Caco-2 (cell line): Measurements from ENCODE around the gene NIT2. TPM values are rescaled to one million over a fixed set of nuclear protein-coding genes. Genes with fewer than 3 reads are reported as not detected.

Experiments used
- BruUV-seq: library from RNA; stranded (reverse); fragments of 400-500 nt; replicated peaks from 2 replicates; lab custom pipeline; 2021; lab: Mats Ljungman, UMichigan
- CTCF ChIA-PET: fragments of 300-600 bp; sonication (Branson Sonifier 250); formaldehyde crosslinking; loops from one replicate; lab custom pipeline; 2022; ENCODE audit warnings: antibody characterized with exemption; lab: Charles Lee
- POLR2A ChIA-PET: fragments of 300-600 bp; sonication (Branson Sonifier 250); formaldehyde crosslinking; loops from one replicate; lab custom pipeline; 2022; ENCODE audit warnings: antibody characterized with exemption; lab: Charles Lee
- DNase-seq, 2 experiments: peaks; one replicate each; pipeline versions ENCODE4 v3.0.0 to v3.0.0-alpha.2; 2020 to 2022
- H3K27me3 ChIP-seq: replicated peaks from 2 replicates; pipeline ENCODE4 v1.6.0; 2011; ENCODE audit warnings: low read length; ENCODE audit not compliant: control insufficient read depth, insufficient read depth
- H3K36me3 ChIP-seq: 2 replicates; pipeline ENCODE4 v1.5.1; 2011; ENCODE audit warnings: low read length; ENCODE audit not compliant: control insufficient read depth, insufficient read depth
- H3K4me1 ChIP-seq: fragments of 250-450 bp; sonication (Bioruptor Pico); 2 replicates; pipeline ENCODE4 v1.5.1; 2020; ENCODE audit warnings: mild to moderate bottlenecking
- H3K4me3 ChIP-seq: 2 replicates; pipeline ENCODE4 v1.5.1; 2011; ENCODE audit warnings: low read depth, mild to moderate bottlenecking, control low read depth, low read length
- H3K9me3 ChIP-seq: fragments of 250-450 bp; sonication (Bioruptor Pico); 2 replicates; pipeline ENCODE4 v1.5.1; 2020; ENCODE audit warnings: mild to moderate bottlenecking, moderate library complexity
- H3K27ac Mint-ChIP-seq: one replicate; pipeline ENCODE4 v1.8.0; 2022; ENCODE audit warnings: mixed read lengths; ENCODE audit not compliant: unreplicated experiment
- H3K27me3 Mint-ChIP-seq: one replicate; pipeline ENCODE4 v1.8.0; 2022; ENCODE audit warnings: mixed read lengths; ENCODE audit not compliant: insufficient read depth, unreplicated experiment
- H3K36me3 Mint-ChIP-seq: one replicate; pipeline ENCODE4 v1.8.0; 2022; ENCODE audit warnings: mild to moderate bottlenecking, mixed read lengths; ENCODE audit not compliant: insufficient read depth, unreplicated experiment
- H3K4me1 Mint-ChIP-seq: one replicate; pipeline ENCODE4 v1.8.0; 2022; ENCODE audit warnings: low read depth, mixed read lengths; ENCODE audit not compliant: unreplicated experiment
- H3K4me3 Mint-ChIP-seq: one replicate; pipeline ENCODE4 v1.8.0; 2022; ENCODE audit warnings: mild to moderate bottlenecking, moderate library complexity, mixed read lengths; ENCODE audit not compliant: unreplicated experiment
- H3K9me3 Mint-ChIP-seq: one replicate; pipeline ENCODE4 v1.8.0; 2022; ENCODE audit warnings: mixed read lengths; ENCODE audit not compliant: unreplicated experiment
- intact Hi-C: fragments of 100-400 bp; cut with micrococcal nuclease; formaldehyde crosslinking; loops from one replicate; pipeline ENCODE4 v1.10.0; 2022; ENCODE audit not compliant: unreplicated experiment
- total RNA-seq: library from RNA; stranded (reverse); gene quantifications from 2 replicates; pipeline ENCODE4 v1.2.3, GENCODE V29; 2022
- TF ChIP-seq, protein P1 (sequence below), 2 experiments: fragments of 200-600 bp in 1 of 2; IDR thresholded peaks; 1 replicate in 1 of 2; 2 replicates in 1 of 2; pipeline versions ENCODE4 v1.5.1 to v1.8.0; 2011 to 2022; ENCODE audit warnings: antibody characterized with exemption in 1 of 2, control low read depth in 1 of 2, inconsistent platforms in 1 of 2, low read depth in 1 of 2, low read length in 1 of 2, mild to moderate bottlenecking in 1 of 2, moderate library complexity in 1 of 2; ENCODE audit not compliant: insufficient read depth in 1 of 2, severe bottlenecking in 1 of 2, unreplicated experiment in 1 of 2

NIT2 gene
- total RNA-seq, 1 experiment from 2014 or later = 64.1 TPM

DNA sequence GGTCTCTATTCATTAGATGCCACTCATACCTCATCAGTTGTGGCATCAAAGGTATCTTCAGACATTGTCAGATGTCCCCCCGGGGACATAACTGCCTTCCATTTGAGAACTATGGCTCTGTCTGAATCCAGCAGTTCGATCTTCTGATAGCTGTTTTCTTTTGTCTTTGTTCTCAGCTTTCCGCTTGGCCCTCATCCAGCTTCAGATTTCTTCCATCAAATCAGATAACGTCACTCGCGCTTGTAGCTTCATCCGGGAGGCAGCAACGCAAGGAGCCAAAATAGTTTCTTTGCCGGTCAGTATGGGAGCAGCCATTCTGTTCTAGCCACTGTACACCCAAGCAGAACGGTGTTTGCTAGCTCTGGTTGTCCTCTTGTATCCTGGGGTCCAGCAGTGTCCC, 4.4 kb downstream of the NIT2 start:
- no peak overlapping the region for H3K4me3 ChIP-seq
- H3K36me3 ChIP-seq = peaks cover 3% of the 10 kb centered on the region; the same call in 1 of the 2 replicates
- ChIA-PET POLR2A (no interaction called here), CTCF (no interaction called here)
- H3K27ac Mint-ChIP-seq = no peak overlapping the region
- no peak for DNase-seq
- no peak overlapping the region for H3K4me3 Mint-ChIP-seq
- intact Hi-C loops = no loop called here
- peaks cover 40% of the 10 kb centered on the region for H3K36me3 Mint-ChIP-seq
- no TSS peak for BruUV-seq
- H3K4me1 ChIP-seq = peaks cover 10% of the 10 kb centered on the region; the same call in 1 of the 2 replicates
- H3K9me3 Mint-ChIP-seq = no peaks in the 10 kb centered on the region
- no peaks in the 10 kb centered on the region for H3K9me3 ChIP-seq
- no peaks in the 10 kb centered on the region for H3K27me3 ChIP-seq
- TF ChIP-seq, protein P1, sequence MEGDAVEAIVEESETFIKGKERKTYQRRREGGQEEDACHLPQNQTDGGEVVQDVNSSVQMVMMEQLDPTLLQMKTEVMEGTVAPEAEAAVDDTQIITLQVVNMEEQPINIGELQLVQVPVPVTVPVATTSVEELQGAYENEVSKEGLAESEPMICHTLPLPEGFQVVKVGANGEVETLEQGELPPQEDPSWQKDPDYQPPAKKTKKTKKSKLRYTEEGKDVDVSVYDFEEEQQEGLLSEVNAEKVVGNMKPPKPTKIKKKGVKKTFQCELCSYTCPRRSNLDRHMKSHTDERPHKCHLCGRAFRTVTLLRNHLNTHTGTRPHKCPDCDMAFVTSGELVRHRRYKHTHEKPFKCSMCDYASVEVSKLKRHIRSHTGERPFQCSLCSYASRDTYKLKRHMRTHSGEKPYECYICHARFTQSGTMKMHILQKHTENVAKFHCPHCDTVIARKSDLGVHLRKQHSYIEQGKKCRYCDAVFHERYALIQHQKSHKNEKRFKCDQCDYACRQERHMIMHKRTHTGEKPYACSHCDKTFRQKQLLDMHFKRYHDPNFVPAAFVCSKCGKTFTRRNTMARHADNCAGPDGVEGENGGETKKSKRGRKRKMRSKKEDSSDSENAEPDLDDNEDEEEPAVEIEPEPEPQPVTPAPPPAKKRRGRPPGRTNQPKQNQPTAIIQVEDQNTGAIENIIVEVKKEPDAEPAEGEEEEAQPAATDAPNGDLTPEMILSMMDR (IDR thresholded peaks at IDR 0.05; ENCODE audit: insufficient read depth in 1 of 2, low read depth in 1 of 2, low read length in 1 of 2, severe bottlenecking in 1 of 2, unreplicated experiment in 1 of 2) = no peak
- H3K27me3 Mint-ChIP-seq = no peaks in the 10 kb centered on the region
- H3K4me1 Mint-ChIP-seq = peaks cover 5% of the 10 kb centered on the region

DNA sequence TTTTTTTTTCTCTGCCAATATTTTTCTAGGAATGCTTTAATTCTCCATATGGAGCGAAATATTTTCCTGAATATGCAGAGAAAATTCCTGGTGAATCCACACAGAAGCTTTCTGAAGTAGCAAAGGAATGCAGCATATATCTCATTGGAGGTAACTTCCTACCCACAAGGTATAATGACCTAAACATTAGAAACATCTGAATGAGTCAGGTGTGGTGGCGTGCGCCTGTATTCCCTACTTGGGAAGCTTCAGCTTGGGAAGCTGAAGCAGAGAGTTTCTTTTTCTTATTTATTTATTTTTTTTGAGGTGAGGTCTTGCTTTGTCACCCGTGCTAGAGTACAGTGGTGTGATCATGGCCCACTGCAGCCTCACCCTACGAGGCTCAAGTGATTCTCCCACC, 5.2 kb downstream of the NIT2 start:
- no peaks in the 10 kb centered on the region for H3K9me3 ChIP-seq
- DNase-seq = no peak
- intact Hi-C loops = no loop called here
- peaks cover 5% of the 10 kb centered on the region for H3K4me1 Mint-ChIP-seq
- no peaks in the 10 kb centered on the region for H3K27me3 ChIP-seq
- no peaks in the 10 kb centered on the region for H3K27me3 Mint-ChIP-seq
- ChIA-PET POLR2A (interaction anchor here (0.6 kb wide), 1 partner anchor 21 kb away, joined by 3 read pairs; no protein-coding TSS in a partner anchor), CTCF (interaction anchor here (0.6 kb wide), 1 partner anchor 61 kb away, joined by 10 read pairs; the partner anchor contains the start of gene TOMM70)
- H3K27ac Mint-ChIP-seq = no peak overlapping the region
- BruUV-seq = no TSS peak
- H3K4me3 Mint-ChIP-seq = no peak overlapping the region
- H3K36me3 ChIP-seq = peaks cover 3% of the 10 kb centered on the region; the same call in 1 of the 2 replicates
- no peaks in the 10 kb centered on the region for H3K9me3 Mint-ChIP-seq
- H3K4me1 ChIP-seq = peaks cover 10% of the 10 kb centered on the region; the same call in 1 of the 2 replicates
- H3K4me3 ChIP-seq = no peak overlapping the region
- peaks cover 48% of the 10 kb centered on the region for H3K36me3 Mint-ChIP-seq
- TF ChIP-seq, protein P1 (IDR thresholded peaks at IDR 0.05; ENCODE audit: insufficient read depth in 1 of 2, low read depth in 1 of 2, low read length in 1 of 2, severe bottlenecking in 1 of 2, unreplicated experiment in 1 of 2) = no peak

DNA sequence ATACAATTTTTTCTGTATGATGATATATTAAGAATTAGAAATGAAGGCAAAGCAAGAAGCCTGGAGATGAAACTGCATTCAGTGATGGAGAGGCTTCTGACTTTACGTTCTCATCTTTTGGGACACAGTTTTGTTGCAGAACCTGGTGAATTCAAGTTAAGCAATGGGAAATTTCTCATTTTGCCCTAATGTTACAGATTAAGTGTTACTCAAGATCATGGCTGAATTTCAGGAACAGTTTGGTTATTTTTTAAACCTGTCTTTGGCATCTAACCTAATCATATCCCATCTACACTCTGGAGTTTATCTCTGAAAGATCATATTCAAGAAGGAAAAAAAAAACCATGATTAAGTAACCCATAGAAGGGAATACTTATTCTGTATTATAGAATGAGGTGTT, 6.0 kb downstream of the NIT2 start:
- no peaks in the 10 kb centered on the region for H3K27me3 Mint-ChIP-seq
- TF ChIP-seq, protein P1 (IDR thresholded peaks at IDR 0.05; ENCODE audit: insufficient read depth in 1 of 2, low read depth in 1 of 2, low read length in 1 of 2, severe bottlenecking in 1 of 2, unreplicated experiment in 1 of 2) = no peak
- Histone ChIP-seq H3K4me1 (peaks cover 7% of the 10 kb centered on the region; the same call in 1 of the 2 replicates), H3K9me3 (no peaks in the 10 kb centered on the region), H3K27me3 (no peaks in the 10 kb centered on the region), H3K36me3 (peaks cover 3% of the 10 kb centered on the region; the same call in 1 of the 2 replicates), H3K4me3 (no peak overlapping the region)
- H3K27ac Mint-ChIP-seq = no peak overlapping the region
- ChIA-PET POLR2A (interaction anchor here (0.6 kb wide), 1 partner anchor 20 kb away, joined by 3 read pairs; no protein-coding TSS in a partner anchor), CTCF (no interaction called here)
- no peak for DNase-seq
- BruUV-seq = no TSS peak
- peaks cover 46% of the 10 kb centered on the region for H3K36me3 Mint-ChIP-seq
- intact Hi-C loops = no loop called here
- peaks cover 5% of the 10 kb centered on the region for H3K4me1 Mint-ChIP-seq
- no peaks in the 10 kb centered on the region for H3K9me3 Mint-ChIP-seq
- H3K4me3 Mint-ChIP-seq = no peak overlapping the region
